NCI-H524 (cell line): Measurements from ENCODE around the gene XPA.

Experiments used
- DNase-seq, 2 experiments: peaks; one replicate each; lab custom pipeline; 2025; lab: John Stamatoyannopoulos, UW

The XPA gene

GRCh38 chr9:97651646-97652045, 45.5 kb downstream of the XPA start:
- no peak for DNase-seq

- DNase-seq: no peak
Measured at GRCh38 chr9:97647996-97648395, 49.1 kb downstream of the XPA start.

GRCh38 chr9:97645720-97646119, 51.4 kb downstream of the XPA start:
- DNase-seq: no peak

GRCh38 chr9:97640325-97640724, 56.8 kb downstream of the XPA start:
- DNase-seq: no peak

- DNase-seq: no peak
Measured at GRCh38 chr9:97638666-97639065, 58.5 kb downstream of the XPA start.

- DNase-seq: no peak
Measured at GRCh38 chr9:97636903-97637302, 60.2 kb downstream of the XPA start.

GRCh38 chr9:97635026-97635425, 62.1 kb downstream of the XPA start:
- DNase-seq: no peak

GRCh38 chr9:97633859-97634490, 63.2 kb downstream of the XPA start:
- peak in 1 of 2 experiments; percentile 47 for DNase-seq

- peak; percentile 99 for DNase-seq
Measured at GRCh38 chr9:97632985-97633858, 63.9 kb downstream of the XPA start, which contains the start of the genes NCBP1 and TSTD2. Gene NCBP1, plus strand, starts transcription at chr9:97633821. Its CDS starts 61 bp downstream, at chr9:97633882. Gene TSTD2, minus strand, starts transcription at chr9:97633368. Its CDS starts 5,806 bp downstream, at chr9:97627562.

- peak; percentile 71 to 79 for DNase-seq
Measured at GRCh38 chr9:97632248-97632984, 64.7 kb downstream of the XPA start.

GRCh38 chr9:97630591-97630990, 66.5 kb downstream of the XPA start:
- DNase-seq: no peak

GRCh38 chr9:97629156-97629555, 68.0 kb downstream of the XPA start:
- no peak for DNase-seq

- DNase-seq: no peak
Measured at GRCh38 chr9:97628668-97629067, 68.5 kb downstream of the XPA start.

GRCh38 chr9:97627624-97628023, 69.5 kb downstream of the XPA start:
- no peak for DNase-seq

GRCh38 chr9:97625620-97626019, 71.5 kb downstream of the XPA start:
- DNase-seq: no peak
